GM23338 (cell line): ENCODE results near the gene SPRR2A. TPM values are rescaled to one million over a fixed set of nuclear protein-coding genes. Genes with fewer than 3 reads are reported as not detected.

ENCODE experiments used
- ATAC-seq: fragments of 200-7000 bp; cut with Tn5 transposase; 3 replicates; pipeline ENCODE4 v1.9.1; 2020
- DNase-seq: peaks from one replicate; pipeline ENCODE4 v3.0.0-alpha.2; 2015; ENCODE audit warnings: low spot score
- H2AFZ ChIP-seq: fragments of 200-600 bp; sonication (generic); 2 replicates; pipeline ENCODE4 v1.8.0; 2016; ENCODE audit warnings: antibody characterized with exemption, mild to moderate bottlenecking, moderate library complexity
- H3F3A ChIP-seq: fragments of 200-600 bp; sonication (generic); replicated peaks from 2 replicates; pipeline ENCODE4 v1.8.0; 2017; ENCODE audit warnings: antibody characterized with exemption, mixed run types, low read depth
- H3K27ac ChIP-seq: fragments of 200-600 bp; sonication (generic); 2 replicates; pipeline ENCODE4 v1.6.1; 2016; ENCODE audit warnings: low read depth
- H3K27me3 ChIP-seq: fragments of 200-600 bp; sonication (generic); 2 replicates; pipeline ENCODE4 v1.8.0; 2016; ENCODE audit warnings: mild to moderate bottlenecking, mixed run types, moderate library complexity; ENCODE audit not compliant: insufficient read depth
- H3K36me3 ChIP-seq: fragments of 200-600 bp; sonication (generic); 2 replicates; pipeline ENCODE4 v1.8.0; 2016; ENCODE audit warnings: mild to moderate bottlenecking; ENCODE audit not compliant: insufficient read depth
- H3K4me1 ChIP-seq: fragments of 200-600 bp; sonication (generic); 2 replicates; pipeline ENCODE4 v1.8.0; 2016; ENCODE audit warnings: mild to moderate bottlenecking, moderate library complexity; ENCODE audit not compliant: insufficient read depth
- H3K4me2 ChIP-seq: fragments of 200-600 bp; sonication (generic); 2 replicates; pipeline ENCODE4 v1.7.1; 2017; ENCODE audit warnings: mixed run types
- H3K4me3 ChIP-seq: fragments of 200-600 bp; sonication (generic); 2 replicates; pipeline ENCODE4 v1.6.1; 2016; ENCODE audit warnings: mixed run types
- H3K79me2 ChIP-seq: fragments of 200-600 bp; sonication (generic); replicated peaks from 2 replicates; pipeline ENCODE4 v1.8.0; 2017; ENCODE audit warnings: mild to moderate bottlenecking; ENCODE audit not compliant: insufficient read depth
- H3K9me2 ChIP-seq: fragments of 200-600 bp; sonication (generic); 2 replicates; pipeline ENCODE4 v1.8.0; 2017; ENCODE audit not compliant: insufficient read depth
- H4K20me1 ChIP-seq: fragments of 200-600 bp; sonication (generic); replicated peaks from 2 replicates; pipeline ENCODE4 v1.8.0; 2017; ENCODE audit warnings: mild to moderate bottlenecking; ENCODE audit not compliant: insufficient read depth
- H3K27ac Mint-ChIP-seq: 2 replicates; pipeline ENCODE4 v1.8.0; 2020; ENCODE audit warnings: inconsistent platforms, mild to moderate bottlenecking, moderate library complexity, mixed read lengths
- H3K27me3 Mint-ChIP-seq: 3 replicates; pipeline ENCODE4 v1.8.0; 2022; ENCODE audit warnings: low read depth, mild to moderate bottlenecking, moderate library complexity, mixed read lengths, inconsistent platforms; ENCODE audit not compliant: insufficient read depth, poor library complexity
- H3K36me3 Mint-ChIP-seq: 3 replicates; pipeline ENCODE4 v1.8.0; 2021; ENCODE audit warnings: low read depth, mild to moderate bottlenecking, inconsistent platforms, moderate library complexity, mixed read lengths
- H3K4me1 Mint-ChIP-seq: 3 replicates; pipeline ENCODE4 v1.8.0; 2020; ENCODE audit warnings: mild to moderate bottlenecking, inconsistent platforms, mixed read lengths
- H3K4me3 Mint-ChIP-seq: 3 replicates; pipeline ENCODE4 v1.8.0; 2021; ENCODE audit warnings: moderate library complexity, mild to moderate bottlenecking, inconsistent platforms, mixed read lengths
- H3K9me3 Mint-ChIP-seq: 3 replicates; pipeline ENCODE4 v1.8.0; 2020; ENCODE audit warnings: moderate library complexity, mild to moderate bottlenecking, inconsistent platforms, mixed read lengths
- CREB1 ChIP-seq: fragments of 250-450 bp; sonication (Bioruptor Pico); IDR thresholded peaks from 2 replicates; pipeline ENCODE4 v1.5.0; 2020; ENCODE audit warnings: low read depth, mild to moderate bottlenecking, moderate library complexity
- CTCF ChIP-seq, 2 experiments: fragments of 200-600 bp in 1 of 2; sonication (generic) in 1 of 2; conservative IDR thresholded peaks; 2 replicates each; pipeline versions ENCODE4 v1.5.1 to v1.6.1; 2016 to 2017; ENCODE audit warnings: antibody characterized with exemption in 2 of 2, low read depth in 2 of 2, mild to moderate bottlenecking in 2 of 2, moderate library complexity in 1 of 2
- EZH2 ChIP-seq: fragments of 200-600 bp; sonication (generic); IDR thresholded peaks from one replicate; pipeline ENCODE4 v1.8.0; 2017; ENCODE audit warnings: antibody characterized with exemption, mild to moderate bottlenecking, low read depth; ENCODE audit not compliant: unreplicated experiment
- EZH2phosphoT487 ChIP-seq: fragments of 200-600 bp; sonication (generic); IDR thresholded peaks from one replicate; pipeline ENCODE4 v1.8.1; 2018; ENCODE audit warnings: antibody characterized with exemption; ENCODE audit not compliant: unreplicated experiment
- JUNB ChIP-seq: IDR thresholded peaks from one replicate; pipeline ENCODE4 v1.6.1; 2016; ENCODE audit warnings: antibody characterized with exemption; ENCODE audit not compliant: unreplicated experiment
- NANOG ChIP-seq: IDR thresholded peaks from 2 replicates; pipeline ENCODE4 v1.6.1; 2016; ENCODE audit warnings: antibody characterized with exemption, borderline replicate concordance
- POLR2AphosphoS5 ChIP-seq: IDR thresholded peaks from 2 replicates; pipeline ENCODE4 v1.6.1; 2016; ENCODE audit warnings: antibody characterized with exemption, low read depth
- STAT1 ChIP-seq: IDR thresholded peaks from one replicate; pipeline ENCODE4 v1.6.1; 2016; ENCODE audit warnings: antibody characterized with exemption; ENCODE audit not compliant: unreplicated experiment
- ZNF114 ChIP-seq: fragments of 250-450 bp; sonication (Bioruptor Pico); IDR thresholded peaks from 2 replicates; pipeline ENCODE4 v1.5.0; 2020; ENCODE audit warnings: mild to moderate bottlenecking, moderate library complexity
- ZNF331 ChIP-seq: fragments of 250-450 bp; sonication (Bioruptor Pico); IDR thresholded peaks from 2 replicates; pipeline ENCODE4 v1.5.0; 2020; ENCODE audit warnings: low read depth, mild to moderate bottlenecking, moderate library complexity
- polyA plus RNA-seq: library from polyadenylated mRNA; unstranded; fragments of >200 nt; fragmentation: Nextera tagmentation; extraction: Ambion mirVana; gene quantifications from 2 replicates; pipeline ENCODE4 v1.2.1, GENCODE V29; 2016
- total RNA-seq: library from RNA; depleted of rRNA; stranded (reverse); fragments of >200 nt; shearing (Covaris generic); gene quantifications from 2 replicates; pipeline ENCODE4 v1.2.3, GENCODE V29; 2014
- TF ChIP-seq, protein P1 (sequence below): IDR thresholded peaks from 2 replicates; pipeline ENCODE4 v1.6.1; 2016; ENCODE audit warnings: antibody characterized with exemption
- TF ChIP-seq, protein P2 (sequence below): fragments of 250-450 bp; sonication (Bioruptor Pico); IDR thresholded peaks from 2 replicates; pipeline ENCODE4 v1.5.0; 2020; ENCODE audit warnings: mild to moderate bottlenecking, moderate library complexity
- TF ChIP-seq, protein P3 (sequence below): IDR thresholded peaks from one replicate; pipeline ENCODE4 v1.6.1; 2018; ENCODE audit warnings: antibody characterized with exemption; ENCODE audit not compliant: unreplicated experiment

SPRR2A gene
- total and polyA plus RNA-seq, 2 experiments from 2014 or later: not detected

DNA sequence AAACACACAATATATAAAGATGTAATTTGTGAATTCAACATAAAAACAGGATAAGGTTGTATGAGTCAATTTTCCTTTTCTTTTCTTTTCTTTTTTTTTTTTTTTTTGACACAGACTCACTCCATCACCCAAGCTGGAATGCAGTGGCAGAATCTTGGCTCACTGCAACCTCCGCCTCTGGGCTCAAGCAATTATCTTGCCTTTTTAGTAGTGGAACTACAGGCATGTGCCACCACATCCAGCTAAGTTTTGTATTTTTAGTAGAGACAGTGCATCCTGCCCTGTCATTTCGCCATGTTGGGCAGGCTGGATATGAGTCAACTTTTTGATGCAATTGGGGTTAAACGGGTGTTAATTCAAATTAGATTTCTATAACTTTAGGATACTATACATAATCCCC is 24.4 kb upstream of the SPRR2A start:
- H4K20me1 ChIP-seq: no peaks in the 10 kb centered on the region
- no peak for TF ChIP-seq NANOG
- TF ChIP-seq ZNF331 (CRISPR knock-in tag): no peak
- no peak for TF ChIP-seq ZNF114 (CRISPR knock-in tag)
- TF ChIP-seq, protein P1, sequence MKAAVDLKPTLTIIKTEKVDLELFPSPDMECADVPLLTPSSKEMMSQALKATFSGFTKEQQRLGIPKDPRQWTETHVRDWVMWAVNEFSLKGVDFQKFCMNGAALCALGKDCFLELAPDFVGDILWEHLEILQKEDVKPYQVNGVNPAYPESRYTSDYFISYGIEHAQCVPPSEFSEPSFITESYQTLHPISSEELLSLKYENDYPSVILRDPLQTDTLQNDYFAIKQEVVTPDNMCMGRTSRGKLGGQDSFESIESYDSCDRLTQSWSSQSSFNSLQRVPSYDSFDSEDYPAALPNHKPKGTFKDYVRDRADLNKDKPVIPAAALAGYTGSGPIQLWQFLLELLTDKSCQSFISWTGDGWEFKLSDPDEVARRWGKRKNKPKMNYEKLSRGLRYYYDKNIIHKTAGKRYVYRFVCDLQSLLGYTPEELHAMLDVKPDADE: no peak
- TF ChIP-seq EZH2: no peak
- no peak for TF ChIP-seq EZH2phosphoT487
- no peak for TF ChIP-seq STAT1
- no peak for TF ChIP-seq CTCF (conservative IDR thresholded peaks at IDR 0.05; ENCODE audit: low read depth in 2 of 2)
- TF ChIP-seq, protein P2, sequence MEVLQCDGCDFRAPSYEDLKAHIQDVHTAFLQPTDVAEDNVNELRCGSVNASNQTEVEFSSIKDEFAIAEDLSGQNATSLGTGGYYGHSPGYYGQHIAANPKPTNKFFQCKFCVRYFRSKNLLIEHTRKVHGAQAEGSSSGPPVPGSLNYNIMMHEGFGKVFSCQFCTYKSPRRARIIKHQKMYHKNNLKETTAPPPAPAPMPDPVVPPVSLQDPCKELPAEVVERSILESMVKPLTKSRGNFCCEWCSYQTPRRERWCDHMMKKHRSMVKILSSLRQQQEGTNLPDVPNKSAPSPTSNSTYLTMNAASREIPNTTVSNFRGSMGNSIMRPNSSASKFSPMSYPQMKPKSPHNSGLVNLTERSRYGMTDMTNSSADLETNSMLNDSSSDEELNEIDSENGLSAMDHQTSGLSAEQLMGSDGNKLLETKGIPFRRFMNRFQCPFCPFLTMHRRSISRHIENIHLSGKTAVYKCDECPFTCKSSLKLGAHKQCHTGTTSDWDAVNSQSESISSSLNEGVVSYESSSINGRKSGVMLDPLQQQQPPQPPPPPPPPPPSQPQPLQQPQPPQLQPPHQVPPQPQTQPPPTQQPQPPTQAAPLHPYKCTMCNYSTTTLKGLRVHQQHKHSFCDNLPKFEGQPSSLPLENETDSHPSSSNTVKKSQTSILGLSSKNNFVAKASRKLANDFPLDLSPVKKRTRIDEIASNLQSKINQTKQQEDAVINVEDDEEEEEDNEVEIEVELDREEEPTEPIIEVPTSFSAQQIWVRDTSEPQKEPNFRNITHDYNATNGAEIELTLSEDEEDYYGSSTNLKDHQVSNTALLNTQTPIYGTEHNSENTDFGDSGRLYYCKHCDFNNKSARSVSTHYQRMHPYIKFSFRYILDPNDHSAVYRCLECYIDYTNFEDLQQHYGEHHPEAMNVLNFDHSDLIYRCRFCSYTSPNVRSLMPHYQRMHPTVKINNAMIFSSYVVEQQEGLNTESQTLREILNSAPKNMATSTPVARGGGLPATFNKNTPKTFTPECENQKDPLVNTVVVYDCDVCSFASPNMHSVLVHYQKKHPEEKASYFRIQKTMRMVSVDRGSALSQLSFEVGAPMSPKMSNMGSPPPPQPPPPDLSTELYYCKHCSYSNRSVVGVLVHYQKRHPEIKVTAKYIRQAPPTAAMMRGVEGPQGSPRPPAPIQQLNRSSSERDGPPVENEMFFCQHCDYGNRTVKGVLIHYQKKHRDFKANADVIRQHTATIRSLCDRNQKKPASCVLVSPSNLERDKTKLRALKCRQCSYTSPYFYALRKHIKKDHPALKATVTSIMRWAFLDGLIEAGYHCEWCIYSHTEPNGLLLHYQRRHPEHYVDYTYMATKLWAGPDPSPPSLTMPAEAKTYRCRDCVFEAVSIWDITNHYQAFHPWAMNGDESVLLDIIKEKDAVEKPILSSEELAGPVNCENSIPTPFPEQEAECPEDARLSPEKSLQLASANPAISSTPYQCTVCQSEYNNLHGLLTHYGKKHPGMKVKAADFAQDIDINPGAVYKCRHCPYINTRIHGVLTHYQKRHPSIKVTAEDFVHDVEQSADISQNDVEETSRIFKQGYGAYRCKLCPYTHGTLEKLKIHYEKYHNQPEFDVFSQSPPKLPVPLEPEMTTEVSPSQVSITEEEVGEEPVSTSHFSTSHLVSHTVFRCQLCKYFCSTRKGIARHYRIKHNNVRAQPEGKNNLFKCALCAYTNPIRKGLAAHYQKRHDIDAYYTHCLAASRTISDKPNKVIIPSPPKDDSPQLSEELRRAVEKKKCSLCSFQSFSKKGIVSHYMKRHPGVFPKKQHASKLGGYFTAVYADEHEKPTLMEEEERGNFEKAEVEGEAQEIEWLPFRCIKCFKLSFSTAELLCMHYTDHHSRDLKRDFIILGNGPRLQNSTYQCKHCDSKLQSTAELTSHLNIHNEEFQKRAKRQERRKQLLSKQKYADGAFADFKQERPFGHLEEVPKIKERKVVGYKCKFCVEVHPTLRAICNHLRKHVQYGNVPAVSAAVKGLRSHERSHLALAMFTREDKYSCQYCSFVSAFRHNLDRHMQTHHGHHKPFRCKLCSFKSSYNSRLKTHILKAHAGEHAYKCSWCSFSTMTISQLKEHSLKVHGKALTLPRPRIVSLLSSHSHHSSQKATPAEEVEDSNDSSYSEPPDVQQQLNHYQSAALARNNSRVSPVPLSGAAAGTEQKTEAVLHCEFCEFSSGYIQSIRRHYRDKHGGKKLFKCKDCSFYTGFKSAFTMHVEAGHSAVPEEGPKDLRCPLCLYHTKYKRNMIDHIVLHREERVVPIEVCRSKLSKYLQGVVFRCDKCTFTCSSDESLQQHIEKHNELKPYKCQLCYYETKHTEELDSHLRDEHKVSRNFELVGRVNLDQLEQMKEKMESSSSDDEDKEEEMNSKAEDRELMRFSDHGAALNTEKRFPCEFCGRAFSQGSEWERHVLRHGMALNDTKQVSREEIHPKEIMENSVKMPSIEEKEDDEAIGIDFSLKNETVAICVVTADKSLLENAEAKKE (CRISPR knock-in tag): no peak
- TF ChIP-seq JUNB: no peak
- TF ChIP-seq, protein P3, sequence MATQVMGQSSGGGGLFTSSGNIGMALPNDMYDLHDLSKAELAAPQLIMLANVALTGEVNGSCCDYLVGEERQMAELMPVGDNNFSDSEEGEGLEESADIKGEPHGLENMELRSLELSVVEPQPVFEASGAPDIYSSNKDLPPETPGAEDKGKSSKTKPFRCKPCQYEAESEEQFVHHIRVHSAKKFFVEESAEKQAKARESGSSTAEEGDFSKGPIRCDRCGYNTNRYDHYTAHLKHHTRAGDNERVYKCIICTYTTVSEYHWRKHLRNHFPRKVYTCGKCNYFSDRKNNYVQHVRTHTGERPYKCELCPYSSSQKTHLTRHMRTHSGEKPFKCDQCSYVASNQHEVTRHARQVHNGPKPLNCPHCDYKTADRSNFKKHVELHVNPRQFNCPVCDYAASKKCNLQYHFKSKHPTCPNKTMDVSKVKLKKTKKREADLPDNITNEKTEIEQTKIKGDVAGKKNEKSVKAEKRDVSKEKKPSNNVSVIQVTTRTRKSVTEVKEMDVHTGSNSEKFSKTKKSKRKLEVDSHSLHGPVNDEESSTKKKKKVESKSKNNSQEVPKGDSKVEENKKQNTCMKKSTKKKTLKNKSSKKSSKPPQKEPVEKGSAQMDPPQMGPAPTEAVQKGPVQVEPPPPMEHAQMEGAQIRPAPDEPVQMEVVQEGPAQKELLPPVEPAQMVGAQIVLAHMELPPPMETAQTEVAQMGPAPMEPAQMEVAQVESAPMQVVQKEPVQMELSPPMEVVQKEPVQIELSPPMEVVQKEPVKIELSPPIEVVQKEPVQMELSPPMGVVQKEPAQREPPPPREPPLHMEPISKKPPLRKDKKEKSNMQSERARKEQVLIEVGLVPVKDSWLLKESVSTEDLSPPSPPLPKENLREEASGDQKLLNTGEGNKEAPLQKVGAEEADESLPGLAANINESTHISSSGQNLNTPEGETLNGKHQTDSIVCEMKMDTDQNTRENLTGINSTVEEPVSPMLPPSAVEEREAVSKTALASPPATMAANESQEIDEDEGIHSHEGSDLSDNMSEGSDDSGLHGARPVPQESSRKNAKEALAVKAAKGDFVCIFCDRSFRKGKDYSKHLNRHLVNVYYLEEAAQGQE: no peak
- TF ChIP-seq POLR2AphosphoS5: no peak
- no peak for TF ChIP-seq CREB1 (CRISPR knock-in tag)

More for the DNA sequence above, 24.4 kb upstream of the SPRR2A start:
- Histone ChIP-seq H3K79me2 (no peaks in the 10 kb centered on the region), H3K27me3 (no peaks in the 10 kb centered on the region), H3K4me1 (no peaks in the 10 kb centered on the region), H3K27ac (no peak overlapping the region), H3F3A (no peaks in the 10 kb centered on the region), H3K9me2 (no peaks in the 10 kb centered on the region), H3K4me3 (no peak overlapping the region), H3K36me3 (no peaks in the 10 kb centered on the region), H3K4me2 (no peak overlapping the region), H2AFZ (no peak overlapping the region)
- ATAC-seq (no peak), DNase-seq (no peak)
- Mint-ChIP-seq H3K36me3 (peaks cover 11% of the 10 kb centered on the region), H3K27ac (no peak overlapping the region), H3K4me3 (no peak overlapping the region), H3K27me3 (no peaks in the 10 kb centered on the region), H3K9me3 (peaks cover 20% of the 10 kb centered on the region), H3K4me1 (peaks cover 9% of the 10 kb centered on the region; the same call in 2 of the 3 replicates)
